Astrocyte of the cerebellum (primary cell): ENCODE results near the gene CEND1.

Experiments
- DNase-seq: peaks from one replicate; pipeline ENCODE4 v3.0.0-alpha.2; 2011; ENCODE audit warnings: low read depth
- H3K4me3 ChIP-seq: 2 replicates; pipeline ENCODE4 v1.5.1; 2011; ENCODE audit warnings: mild to moderate bottlenecking, low read depth, low read length, moderate library complexity
- CTCF ChIP-seq: IDR thresholded peaks from 2 replicates; pipeline ENCODE4 v1.5.1; 2012; ENCODE audit warnings: low read length, low read depth, moderate library complexity, mild to moderate bottlenecking; ENCODE audit errors: missing control alignments
- in situ Hi-C: cut with HindIII; loops from 2 replicates; pipeline ENCODE4 v1.10.0; 2017; ENCODE audit warnings: low sequenced_read_pairs

CEND1 gene

GRCh38 chr11:776561-777287 lies 13.2 kb downstream of the CEND1 start:
- DNase-seq = no peak
- no peak for TF ChIP-seq CTCF
- in situ Hi-C loops = no loop called here
- H3K4me3 ChIP-seq = peak overlapping the region; percentile 86

GRCh38 chr11:776263-776560 lies 13.7 kb downstream of the CEND1 start:
- in situ Hi-C loops = no loop called here
- TF ChIP-seq CTCF = no peak
- DNase-seq = no peak
- H3K4me3 ChIP-seq = peak overlapping the region; percentile 86

GRCh38 chr11:774873-775592 lies 14.9 kb downstream of the CEND1 start:
- no peak for TF ChIP-seq CTCF
- in situ Hi-C loops = loop anchor here (25.0 kb wide), 1 partner anchor 113 kb away; no protein-coding TSS in a partner anchor
- DNase-seq = no peak
- H3K4me3 ChIP-seq = peak overlapping the region; percentile 86

- no peak for TF ChIP-seq CTCF
These were observed 16.1 kb downstream of the CEND1 start for GRCh38 chr11:773830-774229.

GRCh38 chr11:773425-773824 lies 16.5 kb downstream of the CEND1 start:
- in situ Hi-C loops = loop anchor here (25.0 kb wide), 1 partner anchor 111 kb away; no protein-coding TSS in a partner anchor
- no peak for TF ChIP-seq CTCF
- H3K4me3 ChIP-seq = no peak overlapping the region
- no peak for DNase-seq

More at GRCh38 chr11:773830-774229, 16.1 kb downstream of the CEND1 start:
- no peak for DNase-seq
- in situ Hi-C loops = loop anchor here (25.0 kb wide), 1 partner anchor 112 kb away; no protein-coding TSS in a partner anchor
- H3K4me3 ChIP-seq = no peak overlapping the region

GRCh38 chr11:772429-773390 lies 17.2 kb downstream of the CEND1 start:
- no peak for TF ChIP-seq CTCF
- no peak for DNase-seq
- in situ Hi-C loops = loop anchor here (25.0 kb wide), 1 partner anchor 110 kb away; no protein-coding TSS in a partner anchor
- H3K4me3 ChIP-seq = no peak overlapping the region
